HUES48 (cell line): ENCODE data around the gene FEM1B.

Source experiments
- H3K27ac ChIP-seq: one replicate; pipeline ENCODE4 v1.7.0; 2013; ENCODE audit warnings: low read depth, low read length, inconsistent platforms
- H3K27me3 ChIP-seq: 2 replicates; pipeline ENCODE4 v1.6.1; 2013; ENCODE audit warnings: mild to moderate bottlenecking, low read length; ENCODE audit not compliant: control insufficient read depth, insufficient read depth
- H3K36me3 ChIP-seq: 2 replicates; pipeline ENCODE4 v1.6.1; 2013; ENCODE audit warnings: low read length; ENCODE audit not compliant: control insufficient read depth, insufficient read depth
- H3K4me1 ChIP-seq: 2 replicates; pipeline ENCODE4 v1.6.1; 2013; ENCODE audit warnings: mild to moderate bottlenecking, low read length; ENCODE audit not compliant: control insufficient read depth, insufficient read depth
- H3K4me3 ChIP-seq: 2 replicates; pipeline ENCODE4 v1.5.1; 2013; ENCODE audit warnings: mild to moderate bottlenecking, low read depth, low read length
- H3K9ac ChIP-seq: 2 replicates; pipeline ENCODE4 v1.6.1; 2013; ENCODE audit warnings: mild to moderate bottlenecking, low read depth, low read length, moderate library complexity
- H3K9me3 ChIP-seq: 2 replicates; pipeline ENCODE4 v1.6.1; 2013; ENCODE audit warnings: low read length; ENCODE audit not compliant: control insufficient read depth, insufficient read depth

FEM1B gene

GRCh38 chr15:68318008-68318835, 40.7 kb downstream of the FEM1B start:
- H3K36me3 ChIP-seq, result no peaks in the 10 kb centered on the region

GRCh38 chr15:68318931-68319909, 41.7 kb downstream of the FEM1B start:
- Histone ChIP-seq H3K9ac (no peak overlapping the region), H3K27me3 (no peaks in the 10 kb centered on the region), H3K27ac (no peak overlapping the region), H3K4me3 (no peak overlapping the region), H3K4me1 (peaks cover 12% of the 10 kb centered on the region), H3K9me3 (no peaks in the 10 kb centered on the region), H3K36me3 (no peaks in the 10 kb centered on the region)

More at GRCh38 chr15:68318008-68318835, 40.7 kb downstream of the FEM1B start:
- Histone ChIP-seq H3K9ac (no peak overlapping the region), H3K27ac (no peak overlapping the region), H3K4me1 (peaks cover 12% of the 10 kb centered on the region), H3K9me3 (no peaks in the 10 kb centered on the region), H3K27me3 (no peaks in the 10 kb centered on the region), H3K4me3 (no peak overlapping the region)

- Histone ChIP-seq H3K9me3 (no peaks in the 10 kb centered on the region), H3K4me3 (no peak overlapping the region), H3K4me1 (peaks cover 12% of the 10 kb centered on the region), H3K9ac (no peak overlapping the region), H3K27ac (no peak overlapping the region), H3K27me3 (no peaks in the 10 kb centered on the region), H3K36me3 (no peaks in the 10 kb centered on the region)
These were observed 42.5 kb downstream of the FEM1B start for GRCh38 chr15:68319997-68320396.

GRCh38 chr15:68321229-68321628, 43.7 kb downstream of the FEM1B start:
- Histone ChIP-seq H3K27ac (no peak overlapping the region), H3K27me3 (no peaks in the 10 kb centered on the region), H3K36me3 (no peaks in the 10 kb centered on the region), H3K4me3 (no peak overlapping the region), H3K9me3 (no peaks in the 10 kb centered on the region), H3K4me1 (peaks cover 2% of the 10 kb centered on the region; the same call in 1 of the 2 replicates), H3K9ac (no peak overlapping the region)

GRCh38 chr15:68322796-68323195, 45.3 kb downstream of the FEM1B start:
- Histone ChIP-seq H3K4me3 (no peak overlapping the region), H3K27me3 (no peaks in the 10 kb centered on the region), H3K36me3 (no peaks in the 10 kb centered on the region), H3K4me1 (no peaks in the 10 kb centered on the region), H3K9me3 (no peaks in the 10 kb centered on the region), H3K9ac (no peak overlapping the region), H3K27ac (no peak overlapping the region)

- Histone ChIP-seq H3K9me3 (no peaks in the 10 kb centered on the region), H3K36me3 (no peaks in the 10 kb centered on the region), H3K9ac (no peak overlapping the region), H3K27ac (no peak overlapping the region), H3K27me3 (no peaks in the 10 kb centered on the region), H3K4me3 (no peak overlapping the region), H3K4me1 (peaks cover 10% of the 10 kb centered on the region)
These were observed 48.2 kb downstream of the FEM1B start for GRCh38 chr15:68325726-68326125.

GRCh38 chr15:68326711-68327354, 49.3 kb downstream of the FEM1B start:
- H3K4me1 ChIP-seq, result peaks cover 19% of the 10 kb centered on the region
- H3K9me3 ChIP-seq, result no peaks in the 10 kb centered on the region

GRCh38 chr15:68328443-68328842, 50.9 kb downstream of the FEM1B start:
- no peaks in the 10 kb centered on the region for H3K9me3 ChIP-seq
- H3K4me1 ChIP-seq, result peaks cover 19% of the 10 kb centered on the region
- no peaks in the 10 kb centered on the region for H3K27me3 ChIP-seq
- no peak overlapping the region for H3K9ac ChIP-seq
- no peak overlapping the region for H3K27ac ChIP-seq
- no peak overlapping the region for H3K4me3 ChIP-seq
- no peaks in the 10 kb centered on the region for H3K36me3 ChIP-seq

More at GRCh38 chr15:68326711-68327354, 49.3 kb downstream of the FEM1B start:
- H3K36me3 ChIP-seq, result no peaks in the 10 kb centered on the region
- no peak overlapping the region for H3K9ac ChIP-seq
- no peak overlapping the region for H3K4me3 ChIP-seq
- no peaks in the 10 kb centered on the region for H3K27me3 ChIP-seq
- H3K27ac ChIP-seq, result no peak overlapping the region

- H3K4me3 ChIP-seq, result no peak overlapping the region
- H3K36me3 ChIP-seq, result no peaks in the 10 kb centered on the region
- no peaks in the 10 kb centered on the region for H3K27me3 ChIP-seq
- no peak overlapping the region for H3K9ac ChIP-seq
- peaks cover 19% of the 10 kb centered on the region for H3K4me1 ChIP-seq
- no peaks in the 10 kb centered on the region for H3K9me3 ChIP-seq
- H3K27ac ChIP-seq, result no peak overlapping the region
These were observed 51.4 kb downstream of the FEM1B start for GRCh38 chr15:68328964-68329363.

GRCh38 chr15:68330416-68330815, 52.9 kb downstream of the FEM1B start:
- H3K27ac ChIP-seq, result peak overlapping the region; percentile 87
- H3K4me1 ChIP-seq, result peaks cover 19% of the 10 kb centered on the region
- H3K9me3 ChIP-seq, result no peaks in the 10 kb centered on the region
- no peaks in the 10 kb centered on the region for H3K36me3 ChIP-seq
- H3K9ac ChIP-seq, result no peak overlapping the region
- 0 out of 2 replicates have a peak overlapping the region, but pooled peaks have one; percentile 29 for H3K4me3 ChIP-seq
- H3K27me3 ChIP-seq, result no peaks in the 10 kb centered on the region
